OCI-LY7 (cell line): ENCODE measurements around the gene HLCS.

Source experiments
- CTCF ChIP-seq: fragments of 200-600 bp; sonication (generic); conservative IDR thresholded peaks from 2 replicates; pipeline ENCODE4 v1.5.1; 2014; ENCODE audit warnings: mild to moderate bottlenecking, antibody characterized with exemption, low read length, moderate library complexity, mixed read lengths
- EZH2phosphoT487 ChIP-seq: fragments of 200-600 bp; sonication (generic); IDR thresholded peaks from 2 replicates; pipeline ENCODE4 v1.6.1; 2018; ENCODE audit warnings: low read depth, borderline replicate concordance, mild to moderate bottlenecking, mixed run types, antibody characterized with exemption, low read length, moderate library complexity, mixed read lengths

- TF ChIP-seq CTCF (no peak), EZH2phosphoT487 (no peak)
These were observed 162.5 kb downstream of the HLCS start for GRCh38 chr21:36803816-36804439.
